Omental fat pad (tissue), 4 donors: ENCODE results near the gene TFPI. TPM values are rescaled to one million over a fixed set of nuclear protein-coding genes. Genes with fewer than 3 reads are reported as not detected.
"Not testable (repeated sequence)": the region's sequence is repeated elsewhere in the genome, so short reads cannot be mapped to it uniquely, and the experiment has no call there.

Experiments
- ATAC-seq: fragments of 150-250 bp; one replicate; pipeline ENCODE4 v1.9.1; 2016; ENCODE audit warnings: mild to moderate bottlenecking, moderate library complexity; ENCODE audit not compliant: low FRiP score
- DNase-seq: peaks from one replicate; pipeline ENCODE4 v3.0.0-alpha.2; 2019; ENCODE audit warnings: low spot score
- CTCF ChIP-seq, 3 donors: fragments of 450-650 bp; IDR thresholded peaks; one replicate each; pipeline ENCODE4 v1.5.1; 2016 to 2017; ENCODE audit warnings: antibody characterized with exemption in 3 of 3, mild to moderate bottlenecking in 3 of 3, moderate library complexity in 2 of 3
- total RNA-seq, 4 donors: library from RNA; depleted of rRNA; stranded (reverse); fragments of >200 nt; gene quantifications; one replicate each; pipeline ENCODE4 v1.1.0, GENCODE V29; 2016

The TFPI gene
- total RNA-seq, 4 donors from 2014 or later: 73.6 to 223 (median 83.3) TPM

DNA sequence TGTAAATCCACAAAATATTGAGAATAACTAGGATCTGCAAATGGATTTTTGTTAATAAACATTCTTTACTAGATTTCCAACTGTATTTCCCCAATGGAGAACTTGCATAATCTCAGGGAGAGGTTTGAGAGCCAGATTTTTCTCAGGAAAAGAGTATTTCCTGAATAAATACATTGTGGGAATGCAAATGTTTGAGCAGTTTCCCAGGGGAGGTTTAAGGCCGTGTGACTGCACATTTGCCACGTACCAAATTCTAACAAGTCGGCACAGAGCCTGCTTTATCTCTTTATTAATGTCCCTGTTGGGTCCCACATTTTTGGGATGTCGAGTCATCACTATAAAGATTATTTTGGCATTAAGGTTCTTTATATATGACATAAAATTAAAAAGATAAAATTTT is 27.0 kb downstream of the TFPI start:
- no peak for TF ChIP-seq CTCF (IDR thresholded peaks at IDR 0.05)
- DNase-seq (no peak), ATAC-seq (no peak)

DNA sequence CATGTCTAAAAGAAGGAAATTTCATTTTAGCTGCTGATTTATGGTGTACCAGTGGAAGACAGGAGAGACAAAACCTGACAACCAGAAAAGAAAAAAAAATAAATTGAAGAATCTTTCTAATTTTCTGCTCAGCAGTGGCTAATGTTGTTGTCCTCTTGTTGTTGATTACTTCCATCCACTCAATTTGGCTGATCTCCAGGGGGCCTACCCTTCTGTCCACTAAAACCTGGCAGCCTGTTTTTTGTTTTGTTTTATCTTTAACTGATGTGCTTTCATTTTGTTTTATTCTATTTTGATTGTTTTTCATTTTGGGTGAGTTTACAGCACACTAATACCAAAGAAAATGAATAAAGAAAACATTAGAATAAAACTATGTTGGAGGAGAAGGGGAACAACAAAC is 27.4 kb downstream of the TFPI start:
- TF ChIP-seq CTCF (IDR thresholded peaks at IDR 0.05): no peak
- no peak for ATAC-seq
- DNase-seq: no peak

DNA sequence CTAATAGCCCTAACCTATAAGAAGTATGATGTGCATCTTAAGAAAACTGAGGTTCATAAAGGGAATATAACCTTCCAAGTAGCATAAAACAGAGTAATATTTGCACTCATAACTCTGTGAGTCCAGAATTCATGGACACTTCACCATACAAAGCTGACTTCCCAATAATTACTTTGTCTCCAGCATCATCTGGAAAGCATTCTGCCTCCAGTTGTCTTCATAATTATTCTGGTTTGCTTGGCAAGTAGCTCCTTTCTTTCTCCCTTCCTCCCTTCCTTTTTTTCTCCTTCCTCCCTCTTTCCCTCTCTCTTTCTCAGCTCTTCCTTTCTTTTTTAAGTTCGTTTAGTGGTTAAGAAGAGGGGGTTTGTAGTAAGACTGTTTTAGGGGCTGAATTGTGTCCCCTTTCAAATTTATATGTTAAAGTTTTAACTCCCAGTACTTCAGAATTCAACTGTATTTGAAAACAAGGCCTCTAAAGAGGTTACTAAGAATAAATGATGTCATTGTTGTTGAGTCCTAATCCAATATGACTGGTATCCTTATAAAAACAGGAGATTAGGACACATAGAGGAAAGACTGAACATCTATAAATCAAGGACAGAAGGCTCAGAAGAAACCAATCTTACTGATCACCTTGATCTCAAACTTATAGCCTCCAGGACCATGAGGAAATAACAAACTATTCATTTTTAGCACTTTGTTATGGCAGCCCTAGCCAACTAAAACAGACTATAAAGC is 28.9 kb downstream of the TFPI start:
- TF ChIP-seq CTCF (IDR thresholded peaks at IDR 0.05): no peak
- no peak for ATAC-seq
- no peak for DNase-seq

GRCh38 chr2:187523325-187523724 is 30.9 kb downstream of the TFPI start:
- DNase-seq: no peak
- TF ChIP-seq CTCF (IDR thresholded peaks at IDR 0.05): no peak
- ATAC-seq: no peak

- no peak for TF ChIP-seq CTCF (IDR thresholded peaks at IDR 0.05)
- DNase-seq: no peak
- ATAC-seq: no peak
Observed at GRCh38 chr2:187520121-187520624, 34.1 kb downstream of the TFPI start.

GRCh38 chr2:187519419-187520120 is 34.7 kb downstream of the TFPI start:
- DNase-seq (no peak), ATAC-seq (no peak)
- no peak for TF ChIP-seq CTCF (IDR thresholded peaks at IDR 0.05)

- not testable (repeated sequence) for DNase-seq, ATAC-seq
Observed at GRCh38 chr2:187517750-187518361, 36.4 kb downstream of the TFPI start.

GRCh38 chr2:187516630-187517510 is 37.4 kb downstream of the TFPI start:
- DNase-seq, ATAC-seq: not testable (repeated sequence)
